Cerebellar nuclear complex (tissue), 1 donor: ENCODE results near the gene NOP16.

Source experiments
- DNase-seq, 2 experiments: peaks; one replicate each; lab custom pipeline; 2025; lab: John Stamatoyannopoulos, UW

The NOP16 gene

GRCh38 chr5:176388444-176389134, at the start of gene NOP16, which contains the start of gene HIGD2A:
NOP16 (minus strand) TSS chr5:176388598; CDS start chr5:176388539, 59 bp downstream.
HIGD2A (plus strand) TSS chr5:176388751; CDS start chr5:176388820, 69 bp downstream.
- peak; percentile 67 to 90 for DNase-seq

GRCh38 chr5:176436656-176437055, 48.3 kb upstream of the NOP16 start:
- DNase-seq: no peak

GRCh38 chr5:176432707-176433106, 44.3 kb upstream of the NOP16 start:
- no peak for DNase-seq

- no peak for DNase-seq
These were observed 41.6 kb upstream of the NOP16 start for GRCh38 chr5:176429972-176430371.

- no peak for DNase-seq
These were observed 39.6 kb upstream of the NOP16 start for GRCh38 chr5:176427971-176428370.

GRCh38 chr5:176426876-176427275, 38.5 kb upstream of the NOP16 start:
- no peak for DNase-seq

- no peak for DNase-seq
These were observed 37.4 kb upstream of the NOP16 start for GRCh38 chr5:176425791-176426190.

GRCh38 chr5:176425138-176425537, 36.7 kb upstream of the NOP16 start:
- no peak for DNase-seq

GRCh38 chr5:176424181-176424580, 35.8 kb upstream of the NOP16 start:
- DNase-seq: no peak

- no peak for DNase-seq
These were observed 32.7 kb upstream of the NOP16 start for GRCh38 chr5:176420972-176421544.

GRCh38 chr5:176420086-176420485, 31.7 kb upstream of the NOP16 start:
- DNase-seq: no peak

- DNase-seq: no peak
These were observed 29.9 kb upstream of the NOP16 start for GRCh38 chr5:176418251-176418650.

- no peak for DNase-seq
These were observed 28.6 kb upstream of the NOP16 start for GRCh38 chr5:176416965-176417364.

- peak; percentile 25 to 38 for DNase-seq
These were observed 27.8 kb upstream of the NOP16 start, which contains the start of gene CLTB for GRCh38 chr5:176415952-176416924. CLTB (minus strand) TSS chr5:176416539; CDS start chr5:176416363, 176 bp downstream.

- no peak for DNase-seq
These were observed 27.0 kb upstream of the NOP16 start for GRCh38 chr5:176415240-176415951.

- DNase-seq: no peak
These were observed 26.3 kb upstream of the NOP16 start for GRCh38 chr5:176414704-176415103.

- DNase-seq: no peak
These were observed 25.4 kb upstream of the NOP16 start for GRCh38 chr5:176413709-176414191.

GRCh38 chr5:176413255-176413565, 24.8 kb upstream of the NOP16 start:
- DNase-seq: no peak

- no peak for DNase-seq
These were observed 24.3 kb upstream of the NOP16 start for GRCh38 chr5:176412517-176413254.

GRCh38 chr5:176410486-176411180, 22.2 kb upstream of the NOP16 start:
- DNase-seq: no peak
